Measurements from ENCODE around the gene CASP3. TPM values are rescaled to one million over a fixed set of nuclear protein-coding genes. Genes with fewer than 3 reads are reported as not detected.
"Not testable (repeated sequence)": the region's sequence is repeated elsewhere in the genome, so short reads cannot be mapped to it uniquely, and the experiment has no call there.

The CASP3 gene
- total RNA-seq, 1 donor from 2014 or later: 11.3 TPM

DNA sequence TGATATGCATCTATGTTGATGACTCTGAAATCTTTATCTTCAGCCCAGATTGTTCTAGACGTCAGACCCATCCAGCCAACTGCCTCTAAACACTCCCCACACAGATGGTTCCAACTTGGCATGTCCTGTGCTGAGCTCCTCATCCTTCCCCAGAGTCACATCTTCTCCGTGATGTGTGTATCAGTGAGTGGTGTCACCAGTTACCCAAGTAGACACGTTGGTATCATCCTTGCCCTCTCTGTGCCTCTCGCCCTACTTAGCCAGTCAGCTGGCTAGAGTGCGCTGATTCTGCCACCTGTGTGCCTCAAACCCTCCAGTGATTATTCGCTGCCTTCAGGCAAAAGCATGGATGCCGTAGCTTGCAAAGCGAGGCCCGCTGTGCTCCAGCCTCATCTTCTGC, 18.8 kb upstream of the CASP3 start:
- intact Hi-C loops (cut with micrococcal nuclease): no loop called here
- DNase-seq (no peak), ATAC-seq (no peak)

DNA sequence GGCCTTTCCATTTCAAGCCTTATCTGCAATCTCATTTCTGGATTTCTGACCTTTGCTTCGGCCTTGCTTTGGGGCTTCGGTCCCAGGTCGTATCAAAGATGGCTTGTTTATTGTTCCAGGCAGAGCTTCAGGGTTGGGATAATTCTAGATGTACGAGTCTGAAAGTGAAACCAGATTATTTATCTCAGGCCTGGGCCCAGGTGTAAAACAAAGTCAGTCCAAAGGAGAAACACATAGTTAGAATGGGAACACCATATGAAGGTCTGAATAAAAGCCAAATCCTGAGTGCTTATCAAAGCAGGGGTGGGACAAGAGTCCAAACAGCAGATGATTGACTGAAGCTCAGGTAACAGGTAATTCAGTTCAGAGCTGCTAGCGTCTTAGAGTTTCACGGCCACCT, 17.4 kb upstream of the CASP3 start:
- intact Hi-C loops (cut with micrococcal nuclease): no loop called here

DNA sequence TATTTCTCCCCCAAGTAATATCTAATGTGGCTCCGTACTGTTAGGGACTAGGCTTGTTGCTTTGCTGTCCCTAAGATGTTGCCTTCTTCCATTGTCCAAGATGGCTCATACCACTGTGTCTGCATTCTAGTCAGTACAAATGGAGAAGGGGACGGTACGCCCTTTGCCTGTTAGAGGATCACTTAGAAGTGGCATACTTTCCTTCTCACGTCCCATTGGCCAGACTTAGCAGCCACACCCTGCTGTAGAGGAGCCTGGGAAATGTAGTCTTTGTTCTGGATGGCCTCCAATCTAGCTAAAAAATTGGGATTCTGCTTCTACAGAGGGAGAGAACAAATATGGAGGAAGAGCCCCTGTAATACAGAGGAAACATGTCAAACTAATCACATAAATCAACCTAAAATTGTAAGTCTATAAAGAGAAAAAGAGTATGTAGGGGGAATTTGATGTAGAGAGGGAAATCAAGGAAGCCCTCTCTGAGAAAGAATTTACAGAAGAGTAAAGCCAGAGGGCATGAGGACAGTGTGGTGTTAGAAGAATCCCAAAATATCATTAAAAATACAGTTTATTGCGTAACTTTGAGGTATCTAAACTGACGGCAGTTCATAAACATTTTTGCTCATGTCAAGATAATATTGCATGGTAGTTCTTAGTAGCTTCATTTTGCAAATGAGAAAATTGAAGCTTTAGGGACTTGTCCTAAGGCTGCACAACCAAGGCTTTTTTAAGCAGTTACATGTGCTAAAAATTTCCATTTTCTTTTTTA, 15.4 kb upstream of the CASP3 start:
- DNase-seq: no peak
- peak; percentile 77 for ATAC-seq
- intact Hi-C loops (cut with micrococcal nuclease): no loop called here

More for the DNA sequence above, 17.4 kb upstream of the CASP3 start:
- DNase-seq: no peak
- ATAC-seq: no peak

DNA sequence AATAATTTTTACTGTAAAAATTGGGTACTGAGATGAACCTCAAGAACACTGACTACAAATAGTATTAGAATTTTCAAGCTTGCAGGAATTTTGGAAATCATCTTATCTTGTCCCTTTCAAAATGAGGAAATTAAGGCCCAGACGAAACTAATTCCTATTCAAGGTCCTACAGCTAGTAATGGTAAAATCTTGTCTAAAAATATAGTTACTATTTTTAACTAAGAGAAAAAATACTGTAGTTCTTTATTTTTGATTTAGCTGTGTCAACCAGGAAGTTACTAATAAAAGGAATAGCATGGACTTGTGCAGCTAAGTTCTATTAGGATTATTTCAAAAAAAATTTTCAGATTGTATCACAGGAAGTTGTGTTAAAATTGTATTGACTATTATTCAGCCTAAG, 13.0 kb upstream of the CASP3 start:
- no peak for DNase-seq
- no peak for ATAC-seq
- intact Hi-C loops (cut with micrococcal nuclease): no loop called here

GRCh38 chr4:184660978-184661377, 11.7 kb upstream of the CASP3 start:
- intact Hi-C loops (cut with micrococcal nuclease): no loop called here
- DNase-seq: no peak
- ATAC-seq: no peak

- ATAC-seq; DNase-seq; intact Hi-C loops (cut with micrococcal nuclease): not testable (repeated sequence)
Measured at GRCh38 chr4:184657820-184658219, 8.6 kb upstream of the CASP3 start.

DNA sequence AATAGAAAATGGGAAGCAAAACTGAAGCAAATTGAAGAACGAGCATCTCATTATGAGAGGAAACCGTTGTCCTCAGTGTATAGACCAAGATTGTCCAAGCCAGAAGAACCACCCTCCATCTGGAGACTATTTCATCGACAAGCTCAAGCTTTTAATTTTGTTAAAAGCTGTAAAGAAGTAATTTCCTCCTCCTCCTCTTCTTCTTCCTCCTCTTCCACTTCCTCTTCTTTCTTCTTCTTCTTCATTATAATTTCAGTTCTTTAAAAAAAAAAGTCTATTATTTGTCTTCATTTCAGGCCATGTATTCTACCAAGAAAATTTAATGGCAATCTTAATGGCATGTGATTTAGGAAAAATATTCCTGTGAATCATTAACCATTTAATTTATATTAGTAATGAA, 7.9 kb upstream of the CASP3 start:
- DNase-seq: no peak
- intact Hi-C loops (cut with micrococcal nuclease): no loop called here
- ATAC-seq: no peak

GRCh38 chr4:184655889-184656869, 6.9 kb upstream of the CASP3 start:
- intact Hi-C loops (cut with micrococcal nuclease): no loop called here
- DNase-seq (peak; percentile 41), ATAC-seq (peak; percentile 96)

DNA sequence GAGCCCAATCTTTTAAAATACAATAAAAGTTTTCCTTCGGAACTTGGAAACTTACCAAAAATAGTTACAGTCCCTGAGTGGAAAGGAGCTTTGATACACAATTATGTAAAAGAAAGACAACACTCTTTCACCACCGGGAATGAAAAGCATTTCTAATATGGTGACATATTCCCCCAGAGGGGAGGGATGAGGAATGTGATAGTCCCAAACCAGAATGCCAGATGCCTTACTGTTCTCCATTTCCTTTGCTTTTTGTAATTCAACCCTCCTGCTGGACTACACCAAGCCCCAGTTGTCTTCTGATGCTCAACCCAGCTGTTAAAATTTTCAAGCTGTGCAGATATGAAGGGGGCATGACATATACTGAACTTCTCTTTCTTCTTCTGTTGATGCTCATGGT, 4.4 kb upstream of the CASP3 start:
- intact Hi-C loops (cut with micrococcal nuclease): no loop called here
- DNase-seq (no peak), ATAC-seq (no peak)

- DNase-seq; ATAC-seq; intact Hi-C loops (cut with micrococcal nuclease): not testable (repeated sequence)
Measured at GRCh38 chr4:184652681-184653080, 3.4 kb upstream of the CASP3 start.

- intact Hi-C loops (cut with micrococcal nuclease): no loop called here
- no peak for ATAC-seq
- no peak for DNase-seq
Measured at GRCh38 chr4:184651899-184652298, 2.7 kb upstream of the CASP3 start.

DNA sequence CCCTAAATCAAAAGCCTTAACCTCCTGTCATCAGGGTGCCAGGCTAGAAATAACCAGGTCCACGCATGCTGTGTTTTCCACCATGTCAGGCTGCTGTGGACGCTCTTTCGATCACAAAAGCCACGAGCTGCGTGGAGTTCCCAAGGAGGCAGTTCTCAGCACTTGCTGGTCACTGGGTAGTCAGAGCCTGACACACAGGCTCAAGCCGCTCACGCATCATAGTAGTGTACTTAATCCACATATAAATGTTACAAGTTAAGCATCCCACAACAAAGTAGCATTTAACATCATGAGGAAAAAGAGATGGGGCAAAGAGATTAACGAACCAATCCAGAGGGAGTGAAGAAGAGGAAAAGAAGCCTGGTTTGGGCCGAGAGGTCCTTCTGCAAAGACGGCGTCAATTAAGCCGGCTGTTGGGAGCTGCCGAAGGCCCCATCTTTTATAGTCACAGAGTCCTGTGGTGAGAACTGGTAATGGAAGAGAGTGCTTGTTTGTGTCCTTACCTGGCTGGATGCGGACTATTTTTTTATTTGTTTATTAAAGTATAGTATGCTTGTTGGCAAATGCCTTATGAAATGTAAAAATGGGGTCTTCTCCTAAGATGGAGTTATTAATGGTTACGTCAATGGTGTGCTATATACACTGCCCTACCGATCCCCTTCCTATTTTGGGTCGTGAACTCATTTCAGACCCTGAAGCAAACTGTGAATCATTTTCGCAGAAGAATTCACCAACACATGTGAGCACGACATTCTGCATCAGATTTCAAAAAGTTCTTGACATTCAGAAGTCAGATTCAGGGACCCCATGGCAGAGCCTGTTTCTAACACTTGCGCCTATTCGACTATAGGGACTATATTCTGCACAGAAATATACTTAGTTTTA, 966 bp upstream of the CASP3 start:
- DNase-seq (no peak), ATAC-seq (peak; percentile 7)
- intact Hi-C loops (cut with micrococcal nuclease): no loop called here

DNA sequence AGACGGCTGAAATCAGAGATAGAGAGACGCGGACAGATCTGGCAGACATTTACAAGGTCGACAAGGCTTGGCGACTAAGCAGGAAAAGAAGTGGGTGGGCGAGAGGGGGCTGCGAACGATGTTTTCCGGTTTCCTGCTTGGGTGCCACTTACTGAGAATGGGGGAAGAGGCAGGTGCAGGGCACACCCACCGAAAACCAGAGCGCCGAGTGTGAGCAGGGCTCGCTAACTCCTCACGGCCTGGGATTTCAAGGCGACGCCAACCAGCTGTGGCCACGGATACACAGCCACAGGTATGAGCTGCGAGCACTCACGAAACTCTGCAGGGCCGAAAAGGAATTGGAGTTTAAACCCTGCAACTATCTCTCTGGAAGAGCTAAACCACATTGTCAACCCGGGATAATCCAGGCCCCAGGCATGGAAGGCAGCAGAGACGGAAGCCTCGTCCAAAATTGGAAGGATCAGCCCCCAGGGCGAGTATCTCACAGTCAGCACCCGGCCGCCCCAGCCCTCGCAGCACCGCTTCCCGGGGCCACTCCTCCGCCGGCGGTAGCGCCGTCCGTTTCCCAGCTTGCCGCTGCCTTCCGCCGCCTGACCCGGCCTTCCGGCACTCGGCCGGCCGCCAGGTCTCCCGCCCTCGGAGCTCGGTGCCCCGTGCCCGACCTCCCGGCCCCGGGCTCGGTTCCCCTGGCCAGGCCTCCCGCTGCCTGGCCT, 778 bp downstream of the CASP3 start:
- intact Hi-C loops (cut with micrococcal nuclease): no loop called here
- DNase-seq: peak; percentile 84
- peak; percentile 70 for ATAC-seq

DNA sequence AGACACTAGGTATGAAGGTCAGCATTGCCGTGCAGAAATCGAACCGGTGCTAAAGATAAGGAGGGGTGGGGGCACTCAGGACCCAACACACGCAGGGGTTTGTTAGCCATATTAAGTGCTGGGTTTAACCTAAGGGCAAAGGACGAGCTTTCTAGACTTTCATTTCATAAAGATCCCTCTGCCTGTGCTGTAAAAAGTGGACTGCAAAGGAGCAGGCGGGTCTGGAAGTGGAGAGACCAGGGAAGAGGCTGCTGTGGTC, 1.3 kb downstream of the CASP3 start:
- intact Hi-C loops (cut with micrococcal nuclease): no loop called here
- DNase-seq: no peak
- ATAC-seq: no peak

DNA sequence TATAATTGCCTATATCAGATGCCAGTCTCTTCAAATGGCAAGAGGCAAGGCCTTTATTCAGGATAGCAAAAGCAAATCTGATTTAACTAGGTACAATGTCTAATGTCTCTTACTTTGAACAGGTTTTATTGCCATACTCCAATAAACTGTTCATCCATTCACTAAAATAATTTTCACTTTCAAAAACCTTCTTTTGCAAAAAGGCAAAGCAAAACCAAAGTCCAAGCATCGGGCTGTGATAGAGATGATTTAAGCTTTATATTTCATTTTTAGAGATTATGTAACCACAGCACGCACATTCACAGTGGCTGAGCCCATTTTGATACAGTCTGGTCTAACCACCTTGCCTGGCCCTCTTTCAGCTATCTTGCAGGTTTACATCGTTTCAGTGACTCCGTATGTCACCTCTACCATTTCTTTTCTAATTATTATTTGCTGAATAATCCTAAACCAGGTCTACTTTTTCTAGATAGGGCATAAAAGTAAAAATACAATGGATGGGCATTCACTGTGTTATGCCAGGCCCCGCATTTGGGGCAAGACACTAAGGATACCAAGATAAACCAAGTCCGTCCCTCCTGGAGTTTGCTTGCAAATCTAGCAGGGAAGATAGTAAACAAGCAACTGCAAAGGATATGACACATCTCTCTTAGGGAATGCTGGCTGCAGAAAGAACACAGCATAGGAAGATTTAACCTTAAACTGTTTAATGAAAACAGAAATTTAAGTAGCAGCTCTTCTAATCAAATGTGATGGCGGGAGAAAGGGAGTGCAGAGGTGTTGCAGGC, 1.8 kb downstream of the CASP3 start:
- no peak for DNase-seq
- no peak for ATAC-seq
- intact Hi-C loops (cut with micrococcal nuclease): no loop called here

DNA sequence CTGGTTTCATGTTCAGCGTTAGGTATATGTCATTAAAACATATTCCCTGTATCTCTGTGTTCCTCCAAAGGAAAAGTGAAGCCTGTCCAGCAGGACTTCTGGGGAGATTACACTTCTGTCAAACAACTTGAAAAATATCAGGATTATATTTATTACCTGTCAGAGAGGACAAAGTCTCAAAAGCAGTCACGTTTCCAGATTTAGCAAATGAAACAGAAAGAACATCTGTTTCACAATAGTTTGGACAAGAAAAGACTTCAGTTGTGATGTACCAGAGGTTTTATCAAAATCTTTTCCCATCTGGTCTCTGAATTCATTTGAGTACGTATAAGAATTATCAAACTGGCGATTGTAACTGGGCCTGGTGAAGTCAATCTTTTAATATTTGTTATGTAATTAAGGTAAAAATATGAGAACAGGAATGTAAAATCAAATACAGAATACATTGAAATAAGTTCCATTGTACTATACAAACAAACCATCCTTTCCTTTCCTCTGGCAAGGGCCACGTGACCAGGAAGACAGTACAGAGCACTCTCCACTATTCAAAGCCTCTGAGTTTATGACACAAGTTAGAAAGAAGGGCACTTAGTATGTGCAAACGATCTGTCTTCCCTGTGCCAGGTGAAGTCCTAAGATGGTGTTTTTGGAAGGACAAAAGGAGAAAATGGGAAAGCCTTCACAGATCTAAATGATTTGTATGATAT, 3.2 kb downstream of the CASP3 start:
- no peak for ATAC-seq
- no peak for DNase-seq
- intact Hi-C loops (cut with micrococcal nuclease): no loop called here

DNA sequence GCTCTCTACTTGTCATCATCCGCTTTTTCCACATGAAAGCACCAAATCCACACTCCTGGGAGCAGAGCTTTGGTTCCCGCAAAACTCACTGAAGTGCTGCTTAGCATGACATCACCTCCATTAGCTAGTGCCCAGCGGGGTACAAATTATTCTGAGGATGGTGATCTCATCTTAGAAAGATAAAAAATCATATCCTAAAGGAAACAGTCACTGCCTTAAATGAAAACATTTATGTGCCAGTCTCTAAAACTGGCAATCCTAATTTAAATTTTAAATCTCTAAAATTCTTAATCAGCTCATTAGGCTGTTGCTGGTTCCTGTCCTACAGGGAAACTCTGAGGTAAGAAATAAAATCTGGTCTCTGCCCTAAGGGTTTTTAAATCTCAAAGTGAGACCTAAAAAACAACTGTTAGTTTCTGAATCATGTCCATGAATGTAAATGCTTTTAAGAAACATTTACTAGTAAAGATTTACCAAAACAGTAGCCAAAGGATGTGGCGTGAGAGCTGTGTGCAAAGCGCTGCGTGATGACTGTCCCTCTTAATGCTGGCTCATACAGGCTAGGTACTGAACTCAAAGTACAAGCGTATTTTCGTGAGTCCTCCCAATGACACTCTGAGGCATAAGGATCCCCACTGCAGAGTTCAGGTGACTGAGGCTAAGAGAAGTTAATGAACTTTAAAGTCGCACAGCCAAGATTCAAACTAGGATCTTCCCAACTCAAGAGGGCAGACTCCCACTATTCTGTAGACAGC, 4.5 kb downstream of the CASP3 start:
- DNase-seq: no peak
- intact Hi-C loops (cut with micrococcal nuclease): no loop called here
- ATAC-seq: no peak
